Natural killer cell (primary cell): ENCODE data around the gene RO60. TPM values are rescaled to one million over a fixed set of nuclear protein-coding genes. Genes with fewer than 3 reads are reported as not detected.
A peak's percentile ranks its signal among the peaks of the same experiment; 100 is the strongest.

Experiments
- ATAC-seq, 3 donors: fragments of 150-1000 bp in 2 of 3; fragments of 200-7000 bp in 1 of 3; cut with Tn5 transposase; 1 replicate in 1 of 3; 2 replicates in 2 of 3; pipeline ENCODE4 v1.10.0; 2021; ENCODE audit warnings: mild to moderate bottlenecking in 2 of 3, moderate library complexity in 2 of 3
- DNase-seq, 2 donors: peaks; one replicate each; pipeline versions ENCODE4 v3.0.0 to v3.0.0-alpha.2; 2013 to 2021; ENCODE audit warnings: mixed read lengths in 1 of 2
- H3K27ac ChIP-seq: one replicate; pipeline ENCODE4 v1.5.1; 2013; ENCODE audit warnings: mild to moderate bottlenecking, low read length
- H3K27me3 ChIP-seq: one replicate; pipeline ENCODE4 v1.6.1; 2013; ENCODE audit warnings: low read length; ENCODE audit not compliant: control insufficient read depth, insufficient read depth
- H3K36me3 ChIP-seq: one replicate; pipeline ENCODE4 v1.6.1; 2013; ENCODE audit warnings: low read length; ENCODE audit not compliant: control insufficient read depth, insufficient read depth
- H3K4me1 ChIP-seq: one replicate; pipeline ENCODE4 v1.6.1; 2013; ENCODE audit warnings: low read length; ENCODE audit not compliant: control insufficient read depth, insufficient read depth
- H3K4me3 ChIP-seq: one replicate; pipeline ENCODE4 v1.5.1; 2013; ENCODE audit warnings: low read length
- H3K9me3 ChIP-seq: one replicate; pipeline ENCODE4 v1.6.1; 2013; ENCODE audit warnings: low read length; ENCODE audit not compliant: control insufficient read depth, insufficient read depth
- H3K27ac Mint-ChIP-seq, 2 donors: one replicate each; pipeline ENCODE4 v1.8.0; 2022; ENCODE audit warnings: mild to moderate bottlenecking in 2 of 2, mixed read lengths in 2 of 2, moderate library complexity in 1 of 2
- H3K27me3 Mint-ChIP-seq, 2 donors: one replicate each; pipeline ENCODE4 v1.8.0; 2022; ENCODE audit warnings: low read depth in 2 of 2, mixed read lengths in 2 of 2
- H3K36me3 Mint-ChIP-seq: one replicate; pipeline ENCODE4 v1.8.0; 2022; ENCODE audit warnings: mixed read lengths
- H3K4me1 Mint-ChIP-seq, 2 donors: one replicate each; pipeline ENCODE4 v1.8.0; 2022; ENCODE audit warnings: mixed read lengths in 2 of 2
- H3K4me3 Mint-ChIP-seq: one replicate; pipeline ENCODE4 v1.8.0; 2022; ENCODE audit warnings: mild to moderate bottlenecking, moderate library complexity, mixed read lengths
- H3K9me3 Mint-ChIP-seq, 2 donors: one replicate each; pipeline ENCODE4 v1.8.0; 2022; ENCODE audit warnings: mixed read lengths in 2 of 2
- WGBS: methylation state at CpG from one replicate; pipeline ENCODE4 v1.1.7; 2013; ENCODE audit warnings: missing lambda C conversion rate; ENCODE audit not compliant: insufficient coverage; 5-methylcytosine and 5-hydroxymethylcytosine counted together
- intact Hi-C: fragments of 100-400 bp; cut with micrococcal nuclease; formaldehyde crosslinking; loops from one replicate; pipeline ENCODE4 v1.14.2; 2022
- total RNA-seq, 4 donors: library from RNA; stranded (reverse); fragments of 120-200 nt in 1 of 4; gene quantifications; one replicate each; pipeline versions ENCODE4 v1.2.3 to v1.2.4, GENCODE V29; 2013 to 2022
- TF ChIP-seq, protein P1 (sequence below): fragments of 200-600 bp; IDR thresholded peaks from one replicate; pipeline ENCODE4 v1.8.0; 2022; ENCODE audit warnings: antibody characterized with exemption

Gene RO60
- total RNA-seq, 3 donors from 2014 or later (not counting 1 experiment from before 2014, with no cell fraction given): 74.3 to 95.5 (median 78.9) TPM

DNA sequence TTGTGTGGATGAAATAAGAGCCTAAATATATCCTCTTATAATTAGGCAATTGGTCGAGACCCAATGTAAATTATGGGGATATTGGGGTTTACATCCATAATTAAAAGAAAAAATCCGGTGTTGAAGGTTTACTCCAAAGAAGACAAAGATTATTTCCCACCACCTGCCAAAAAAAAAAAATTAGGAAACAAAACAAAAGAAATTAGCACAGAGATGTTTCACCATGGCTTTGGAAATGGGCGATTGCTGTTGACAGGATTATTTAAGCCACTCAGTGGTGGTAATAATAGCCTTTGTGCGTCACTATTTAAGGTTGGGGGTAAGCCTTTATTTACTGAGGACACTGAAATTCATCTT lies 46.4 kb downstream of the RO60 start:
- intact Hi-C loops: loop anchor here (1.0 to 2.0 kb wide), 2 partner anchors 17 to 47 kb away; partner anchors contain the start of genes CDC73, RO60 and UCHL5
- DNase-seq: no peak
- no peaks in the 10 kb centered on the region for H3K36me3 Mint-ChIP-seq
- H3K4me3 Mint-ChIP-seq: peak overlapping the region; percentile 94
- no peaks in the 10 kb centered on the region for H3K27me3 ChIP-seq
- H3K9me3 ChIP-seq: no peaks in the 10 kb centered on the region
- peaks cover 1% of the 10 kb centered on the region for H3K36me3 ChIP-seq
- H3K27ac ChIP-seq: no peak overlapping the region
- peaks cover 16 to 27% of the 10 kb centered on the region in 2 donors for H3K4me1 Mint-ChIP-seq
- no peaks in the 10 kb centered on the region for H3K9me3 Mint-ChIP-seq
- H3K27me3 Mint-ChIP-seq: no peaks in the 10 kb centered on the region
- H3K4me1 ChIP-seq: peaks cover 12% of the 10 kb centered on the region
- 70% methylated on average over 2 of the region's 4 CpGs for WGBS
- TF ChIP-seq, protein P1, sequence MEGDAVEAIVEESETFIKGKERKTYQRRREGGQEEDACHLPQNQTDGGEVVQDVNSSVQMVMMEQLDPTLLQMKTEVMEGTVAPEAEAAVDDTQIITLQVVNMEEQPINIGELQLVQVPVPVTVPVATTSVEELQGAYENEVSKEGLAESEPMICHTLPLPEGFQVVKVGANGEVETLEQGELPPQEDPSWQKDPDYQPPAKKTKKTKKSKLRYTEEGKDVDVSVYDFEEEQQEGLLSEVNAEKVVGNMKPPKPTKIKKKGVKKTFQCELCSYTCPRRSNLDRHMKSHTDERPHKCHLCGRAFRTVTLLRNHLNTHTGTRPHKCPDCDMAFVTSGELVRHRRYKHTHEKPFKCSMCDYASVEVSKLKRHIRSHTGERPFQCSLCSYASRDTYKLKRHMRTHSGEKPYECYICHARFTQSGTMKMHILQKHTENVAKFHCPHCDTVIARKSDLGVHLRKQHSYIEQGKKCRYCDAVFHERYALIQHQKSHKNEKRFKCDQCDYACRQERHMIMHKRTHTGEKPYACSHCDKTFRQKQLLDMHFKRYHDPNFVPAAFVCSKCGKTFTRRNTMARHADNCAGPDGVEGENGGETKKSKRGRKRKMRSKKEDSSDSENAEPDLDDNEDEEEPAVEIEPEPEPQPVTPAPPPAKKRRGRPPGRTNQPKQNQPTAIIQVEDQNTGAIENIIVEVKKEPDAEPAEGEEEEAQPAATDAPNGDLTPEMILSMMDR: no peak
- H3K4me3 ChIP-seq: peak overlapping the region; percentile 82
- peak overlapping the region; percentile 81 to 88 for H3K27ac Mint-ChIP-seq
- ATAC-seq: no peak

DNA sequence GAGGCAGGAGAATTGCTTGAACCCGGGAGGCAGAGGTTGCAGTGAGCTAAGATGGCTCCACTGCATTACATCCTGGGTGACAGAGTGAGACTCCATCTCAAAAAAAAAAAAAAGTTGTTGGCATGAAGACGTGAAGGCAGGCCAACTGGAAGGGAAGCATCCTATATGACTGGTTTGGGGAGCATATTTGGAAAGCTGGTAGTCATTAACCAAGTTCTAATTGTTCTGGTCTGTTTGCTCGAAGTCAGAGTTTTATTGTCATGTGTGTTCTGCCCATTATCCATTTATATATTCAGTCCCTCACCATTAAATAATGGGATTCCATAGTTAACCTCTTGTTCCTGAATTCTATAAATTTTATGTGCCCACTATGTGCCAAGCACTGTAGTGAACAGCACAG lies 49.1 kb downstream of the RO60 start:
- TF ChIP-seq, protein P1: no peak
- Histone ChIP-seq H3K27me3 (no peaks in the 10 kb centered on the region), H3K4me3 (no peak overlapping the region), H3K9me3 (no peaks in the 10 kb centered on the region), H3K4me1 (peaks cover 12% of the 10 kb centered on the region), H3K27ac (no peak overlapping the region), H3K36me3 (no peaks in the 10 kb centered on the region)
- WGBS: 70% methylated on average over 2 of the region's 3 CpGs
- H3K4me3 Mint-ChIP-seq: no peak overlapping the region
- H3K36me3 Mint-ChIP-seq: no peaks in the 10 kb centered on the region
- no peaks in the 10 kb centered on the region for H3K27me3 Mint-ChIP-seq
- DNase-seq (no peak), ATAC-seq (no peak)
- peaks cover 14 to 16% of the 10 kb centered on the region in 2 donors for H3K4me1 Mint-ChIP-seq
- H3K27ac Mint-ChIP-seq: no peak overlapping the region
- no peaks in the 10 kb centered on the region for H3K9me3 Mint-ChIP-seq
- intact Hi-C loops: no loop called here

Other genes with a start within 250 kb of the RO60 start
- 10 to 100 TPM; 44.3 to 53.9 (median 51.9) TPM for gene UCHL5, start 252 bp upstream of the RO60 start, total RNA-seq
- 10 to 100 TPM in 1 of 3 donors, 1 to 10 TPM in 2; 7.7 to 11.3 (median 9.5) TPM for gene GLRX2, start 45.8 kb downstream of the RO60 start, total RNA-seq
- 10 to 100 TPM; 73.2 to 86.0 (median 82.6) TPM for gene CDC73, start 62.4 kb downstream of the RO60 start, total RNA-seq
- not detected for gene B3GALT2, start 127.0 kb downstream of the RO60 start, total RNA-seq